Loucy (cell line): ENCODE measurements around the gene ADAM30.

ENCODE experiments used
- H2AFZ ChIP-seq: fragments of 200-600 bp; sonication (generic); 2 replicates; pipeline ENCODE4 v1.6.0; 2016; ENCODE audit warnings: antibody characterized with exemption, mild to moderate bottlenecking, low read length, moderate library complexity
- H3F3A ChIP-seq: fragments of 200-600 bp; 2 replicates; pipeline ENCODE4 v1.6.0; 2016; ENCODE audit warnings: antibody characterized with exemption, low read depth, mild to moderate bottlenecking
- H3K27me3 ChIP-seq: fragments of 200-600 bp; sonication (generic); 2 replicates; pipeline ENCODE4 v1.6.1; 2014; ENCODE audit warnings: low read length, mild to moderate bottlenecking; ENCODE audit not compliant: insufficient read depth, poor library complexity, severe bottlenecking
- H3K36me3 ChIP-seq: fragments of 200-600 bp; sonication (generic); 2 replicates; pipeline ENCODE4 v1.6.1; 2016; ENCODE audit warnings: low read length; ENCODE audit not compliant: insufficient read depth
- H3K4me1 ChIP-seq: fragments of 200-600 bp; sonication (generic); 2 replicates; pipeline ENCODE4 v1.5.1; 2014; ENCODE audit warnings: low read length, mild to moderate bottlenecking; ENCODE audit not compliant: insufficient read depth, poor library complexity, severe bottlenecking
- H3K4me2 ChIP-seq: fragments of 200-600 bp; sonication (generic); 2 replicates; pipeline ENCODE4 v1.6.0; 2014; ENCODE audit warnings: antibody characterized with exemption, low read length, low read depth, mild to moderate bottlenecking; ENCODE audit not compliant: poor library complexity, severe bottlenecking
- H3K4me3 ChIP-seq: fragments of 200-600 bp; sonication (generic); 2 replicates; pipeline ENCODE4 v1.5.1; 2014; ENCODE audit warnings: low read length, mild to moderate bottlenecking, mixed read lengths; ENCODE audit not compliant: poor library complexity, severe bottlenecking
- H3K79me2 ChIP-seq: fragments of 200-600 bp; sonication (generic); 2 replicates; pipeline ENCODE4 v1.6.1; 2014; ENCODE audit warnings: low read length; ENCODE audit not compliant: insufficient read depth
- H3K9ac ChIP-seq: fragments of 200-600 bp; sonication (generic); 2 replicates; pipeline ENCODE4 v1.6.0; 2014; ENCODE audit warnings: mild to moderate bottlenecking, low read depth, low read length, moderate library complexity; ENCODE audit not compliant: poor library complexity, severe bottlenecking
- H3K9me2 ChIP-seq: fragments of 200-600 bp; sonication (generic); replicated peaks from 2 replicates; pipeline ENCODE4 v1.6.1; 2016; ENCODE audit warnings: low read depth, low read length, mixed read lengths
- H3K9me3 ChIP-seq: fragments of 200-600 bp; sonication (generic); 2 replicates; pipeline ENCODE4 v1.6.1; 2014; ENCODE audit warnings: mild to moderate bottlenecking, antibody characterized with exemption, low read length, low read depth; ENCODE audit not compliant: insufficient read depth
- H4K20me1 ChIP-seq: fragments of 200-600 bp; sonication (generic); 2 replicates; pipeline ENCODE4 v1.6.0; 2014; ENCODE audit warnings: antibody characterized with exemption, low read length, mild to moderate bottlenecking; ENCODE audit not compliant: insufficient read depth, poor library complexity, severe bottlenecking
- CTCF ChIP-seq: fragments of 200-600 bp; sonication (generic); conservative IDR thresholded peaks from 2 replicates; pipeline ENCODE4 v1.5.1; 2014; ENCODE audit warnings: mild to moderate bottlenecking, antibody characterized with exemption, low read length
- EZH2phosphoT487 ChIP-seq: fragments of 200-600 bp; IDR thresholded peaks from 2 replicates; pipeline ENCODE4 v1.6.1; 2018; ENCODE audit warnings: antibody characterized with exemption, mild to moderate bottlenecking, moderate library complexity, borderline replicate concordance

ADAM30 gene

GRCh38 chr1:119896303-119896702 is at the start of gene ADAM30:
TSS of gene ADAM30 (minus strand) at chr1:119896515. CDS start at chr1:119896336, 179 bp downstream.
- Histone ChIP-seq H3K4me1 (no peaks in the 10 kb centered on the region), H3K9me2 (no peaks in the 10 kb centered on the region), H3K9ac (no peak within 1 kb of the TSS), H4K20me1 (no peaks in the 10 kb centered on the region), H3K9me3 (no peaks in the 10 kb centered on the region), H3K36me3 (no peaks in the 10 kb centered on the region), H3K79me2 (no peaks in the 10 kb centered on the region), H3K27me3 (no peaks in the 10 kb centered on the region), H3F3A (no peaks in the 10 kb centered on the region), H2AFZ (no peak within 1 kb of the TSS), H3K4me2 (no peak within 1 kb of the TSS), H3K4me3 (no peak within 1 kb of the TSS)
- TF ChIP-seq EZH2phosphoT487 (no peak), CTCF (no peak)

GRCh38 chr1:119943216-119943615 is 46.9 kb upstream of the ADAM30 start:
- Histone ChIP-seq H3K9me2 (no peaks in the 10 kb centered on the region), H3K79me2 (no peaks in the 10 kb centered on the region), H3K36me3 (peaks cover 45% of the 10 kb centered on the region), H3K9ac (no peak overlapping the region), H3F3A (no peaks in the 10 kb centered on the region), H4K20me1 (no peaks in the 10 kb centered on the region), H2AFZ (no peak overlapping the region), H3K27me3 (no peaks in the 10 kb centered on the region), H3K4me3 (no peak overlapping the region), H3K4me2 (no peak overlapping the region), H3K9me3 (no peaks in the 10 kb centered on the region), H3K4me1 (no peaks in the 10 kb centered on the region)
- TF ChIP-seq EZH2phosphoT487 (no peak), CTCF (no peak)

- TF ChIP-seq CTCF (no peak), EZH2phosphoT487 (no peak)
- H3K79me2 ChIP-seq, result no peaks in the 10 kb centered on the region
- H2AFZ ChIP-seq, result no peak overlapping the region
- H3K4me1 ChIP-seq, result no peaks in the 10 kb centered on the region
- H4K20me1 ChIP-seq, result no peaks in the 10 kb centered on the region
- no peak overlapping the region for H3K4me3 ChIP-seq
- no peaks in the 10 kb centered on the region for H3K27me3 ChIP-seq
- H3K9me2 ChIP-seq, result no peaks in the 10 kb centered on the region
- no peaks in the 10 kb centered on the region for H3F3A ChIP-seq
- no peaks in the 10 kb centered on the region for H3K9me3 ChIP-seq
- H3K4me2 ChIP-seq, result no peak overlapping the region
- H3K36me3 ChIP-seq, result peaks cover 53% of the 10 kb centered on the region
- H3K9ac ChIP-seq, result no peak overlapping the region
Observed at GRCh38 chr1:119941392-119941791, 45.1 kb upstream of the ADAM30 start.
